Sigmoid colon (tissue), 7 donors: ENCODE results near the gene CPOX. TPM values are rescaled to one million over a fixed set of nuclear protein-coding genes. Genes with fewer than 3 reads are reported as not detected.

Experiments used
- DNase-seq: peaks from one replicate; pipeline ENCODE4 v3.0.0-alpha.2; 2019
- H3K27ac ChIP-seq, 4 donors: fragments of 200-600 bp; sonication (generic); one replicate each; pipeline ENCODE4 v1.5.1; 2016 to 2019; ENCODE audit warnings: mild to moderate bottlenecking in 1 of 4
- H3K27me3 ChIP-seq, 3 donors: fragments of 200-600 bp; sonication (generic); one replicate each; pipeline ENCODE4 v1.5.1; 2019; ENCODE audit warnings: mild to moderate bottlenecking in 1 of 3
- H3K36me3 ChIP-seq, 4 donors: fragments of 200-600 bp; sonication (generic); one replicate each; pipeline ENCODE4 v1.5.1; 2016 to 2019
- H3K4me1 ChIP-seq, 4 donors: fragments of 200-600 bp; sonication (generic); one replicate each; pipeline ENCODE4 v1.5.1; 2017 to 2019
- H3K4me3 ChIP-seq, 4 donors: fragments of 200-600 bp; sonication (generic); one replicate each; pipeline ENCODE4 v1.5.1; 2017 to 2019; ENCODE audit warnings: mild to moderate bottlenecking in 2 of 4, moderate library complexity in 1 of 4
- H3K9me3 ChIP-seq, 4 donors: fragments of 200-600 bp in 3 of 4; sonication (generic) in 3 of 4; one replicate each; pipeline versions ENCODE4 v1.5.1 to v1.6.1; 2013 to 2019
- CTCF ChIP-seq, 4 experiments: fragments of 450-650 bp in 3 of 4; fragments of 200-600 bp in 1 of 4; IDR thresholded peaks; one replicate each; pipeline ENCODE4 v1.5.1; 2016 to 2019; ENCODE audit warnings: antibody characterized with exemption in 4 of 4, mild to moderate bottlenecking in 3 of 4, moderate library complexity in 2 of 4
- EP300 ChIP-seq, 4 donors: sonication (generic); formaldehyde crosslinking; IDR thresholded peaks; one replicate each; pipeline ENCODE4 v1.6.1; 2017; ENCODE audit warnings: antibody characterized with exemption in 4 of 4
- POLR2A ChIP-seq, 2 donors: fragments of 450-650 bp; IDR thresholded peaks; one replicate each; pipeline ENCODE4 v1.6.1; 2016; ENCODE audit warnings: antibody characterized with exemption in 2 of 2, mild to moderate bottlenecking in 2 of 2, moderate library complexity in 2 of 2
- POLR2AphosphoS5 ChIP-seq, 4 donors: sonication (generic); formaldehyde crosslinking; IDR thresholded peaks; one replicate each; pipeline ENCODE4 v1.6.1; 2017; ENCODE audit warnings: antibody characterized with exemption in 4 of 4
- WGBS, 2 donors: extraction: QIAGEN DNeasy Blood & Tissue Kit; methylation state at CpG; one replicate each; pipeline ENCODE4 v1.1.7; 2013; 5-methylcytosine and 5-hydroxymethylcytosine counted together
- intact Hi-C: fragments of 100-400 bp; cut with DNase I; formaldehyde crosslinking; loops from one replicate; pipeline ENCODE4 v1.15.1; 2023
- polyA plus RNA-seq, 3 donors: library from polyadenylated mRNA; stranded (reverse); fragments of 200-250 nt; gene quantifications; one replicate each; pipeline ENCODE4 v1.2.3, GENCODE V29; 2013
- total RNA-seq, 4 donors: library from RNA; depleted of rRNA; stranded (reverse); fragments of >200 nt; gene quantifications; one replicate each; pipeline ENCODE4 v1.1.0, GENCODE V29; 2016
- donor health status: healthy with polysubstance abuse.
- donor health status: Bipolar disorder and iron deficiency.
- donor health status: healthy.

The CPOX gene
- total and polyA plus RNA-seq, 7 donors, result 4.2 to 32.7 (median 15.3) TPM

GRCh38 chr3:98545940-98546339 lies 47.5 kb downstream of the CPOX start:
- Histone ChIP-seq H3K36me3 (no peaks in the 10 kb centered on the region), H3K4me1 (no peaks in the 10 kb centered on the region), H3K9me3 (no peaks in the 10 kb centered on the region), H3K4me3 (no peak overlapping the region), H3K27me3 (no peaks in the 10 kb centered on the region), H3K27ac (no peak overlapping the region)
- DNase-seq, result no peak
- intact Hi-C loops, result no loop called here
- TF ChIP-seq POLR2A (IDR thresholded peaks at IDR 0.05) (no peak), EP300 (IDR thresholded peaks at IDR 0.05) (no peak), POLR2AphosphoS5 (IDR thresholded peaks at IDR 0.05) (no peak), CTCF (IDR thresholded peaks at IDR 0.05) (no peak)
- 47 to 66% methylated on average over 5 of the region's 5 CpGs for WGBS, 2 donors

GRCh38 chr3:98542623-98543022 lies 50.8 kb downstream of the CPOX start:
- TF ChIP-seq EP300 (IDR thresholded peaks at IDR 0.05), result no peak
- TF ChIP-seq POLR2AphosphoS5 (IDR thresholded peaks at IDR 0.05), result no peak
- no peak for TF ChIP-seq CTCF (IDR thresholded peaks at IDR 0.05)
- no peak for TF ChIP-seq POLR2A (IDR thresholded peaks at IDR 0.05)
- no peak overlapping the region for H3K27ac ChIP-seq
- no peaks in the 10 kb centered on the region for H3K36me3 ChIP-seq
- no peak for DNase-seq
- no peaks in the 10 kb centered on the region for H3K9me3 ChIP-seq
- no peaks in the 10 kb centered on the region for H3K27me3 ChIP-seq
- H3K4me3 ChIP-seq, result no peak overlapping the region
- no peaks in the 10 kb centered on the region for H3K4me1 ChIP-seq
- WGBS, 2 donors, result 92 to 96% methylated on average over 1 of the region's 1 CpG
- intact Hi-C loops, result no loop called here

- intact Hi-C loops, result no loop called here
- H3K4me3 ChIP-seq, result no peak overlapping the region
- no peaks in the 10 kb centered on the region for H3K27me3 ChIP-seq
- DNase-seq, result no peak
- H3K27ac ChIP-seq, result no peak overlapping the region
- TF ChIP-seq CTCF (IDR thresholded peaks at IDR 0.05) (no peak), POLR2A (IDR thresholded peaks at IDR 0.05) (no peak), EP300 (IDR thresholded peaks at IDR 0.05) (no peak), POLR2AphosphoS5 (IDR thresholded peaks at IDR 0.05) (no peak)
- H3K36me3 ChIP-seq, result no peaks in the 10 kb centered on the region
- 90 to 98% methylated on average over 1 of the region's 1 CpG for WGBS, 2 donors
- no peaks in the 10 kb centered on the region for H3K9me3 ChIP-seq
- no peaks in the 10 kb centered on the region for H3K4me1 ChIP-seq
These were observed 51.7 kb downstream of the CPOX start for GRCh38 chr3:98541695-98542094.

GRCh38 chr3:98540346-98540745 lies 53.1 kb downstream of the CPOX start:
- intact Hi-C loops, result no loop called here
- no peaks in the 10 kb centered on the region for H3K4me1 ChIP-seq
- no peaks in the 10 kb centered on the region for H3K36me3 ChIP-seq
- WGBS, 2 donors, result 70% methylated on average over 3 of the region's 3 CpGs
- no peak overlapping the region for H3K27ac ChIP-seq
- no peak overlapping the region for H3K4me3 ChIP-seq
- no peaks in the 10 kb centered on the region for H3K27me3 ChIP-seq
- TF ChIP-seq POLR2A (IDR thresholded peaks at IDR 0.05) (no peak), CTCF (IDR thresholded peaks at IDR 0.05) (no peak)
- H3K9me3 ChIP-seq, result no peaks in the 10 kb centered on the region
- DNase-seq, result no peak

- Histone ChIP-seq H3K4me1 (no peaks in the 10 kb centered on the region), H3K27me3 (no peaks in the 10 kb centered on the region), H3K36me3 (no peaks in the 10 kb centered on the region), H3K4me3 (no peak overlapping the region), H3K9me3 (no peaks in the 10 kb centered on the region), H3K27ac (no peak overlapping the region)
- no peak for DNase-seq
- 76 to 82% methylated on average over 6 of the region's 6 CpGs for WGBS, 2 donors
- intact Hi-C loops, result no loop called here
- TF ChIP-seq EP300 (IDR thresholded peaks at IDR 0.05) (no peak), CTCF (IDR thresholded peaks at IDR 0.05) (no peak), POLR2A (IDR thresholded peaks at IDR 0.05) (no peak), POLR2AphosphoS5 (IDR thresholded peaks at IDR 0.05) (no peak)
These were observed 56.9 kb downstream of the CPOX start for GRCh38 chr3:98536456-98537017.
